GM19035 (cell line): ENCODE results near the gene RGS8.
"Not testable (repeated sequence)": the region's sequence is repeated elsewhere in the genome, so short reads cannot be mapped to it uniquely, and the experiment has no call there.

Experiments
- ATAC-seq: cut with Tn5 transposase; IDR thresholded peaks from one replicate; pipeline ENCODE4 v1.9.1; 2021; ENCODE audit not compliant: unreplicated experiment

RGS8 gene

GRCh38 chr1:182702826-182703524 lies 18.6 kb upstream of the RGS8 start:
- no peak for ATAC-seq

- ATAC-seq, result no peak
Observed at GRCh38 chr1:182700351-182700709, 15.9 kb upstream of the RGS8 start.

GRCh38 chr1:182699393-182700350 lies 15.3 kb upstream of the RGS8 start:
- ATAC-seq, result no peak

GRCh38 chr1:182698971-182699370 lies 14.6 kb upstream of the RGS8 start:
- ATAC-seq, result no peak

- ATAC-seq, result not testable (repeated sequence)
Observed at GRCh38 chr1:182693139-182693538, 8.8 kb upstream of the RGS8 start.

- ATAC-seq, result no peak
Observed at GRCh38 chr1:182690886-182691443, 6.6 kb upstream of the RGS8 start.

GRCh38 chr1:182688436-182689205 lies 4.2 kb upstream of the RGS8 start:
- no peak for ATAC-seq

GRCh38 chr1:182687361-182687760 lies 3.0 kb upstream of the RGS8 start:
- ATAC-seq, result no peak

GRCh38 chr1:182686446-182686845 lies 2.1 kb upstream of the RGS8 start:
- no peak for ATAC-seq

GRCh38 chr1:182685215-182685614 lies 828 bp upstream of the RGS8 start:
- ATAC-seq, result no peak

GRCh38 chr1:182682898-182683501 lies 1.4 kb downstream of the RGS8 start:
- no peak for ATAC-seq

GRCh38 chr1:182682406-182682805 lies 2.0 kb downstream of the RGS8 start:
- ATAC-seq, result no peak

- ATAC-seq, result no peak
Observed at GRCh38 chr1:182681568-182681912, 2.8 kb downstream of the RGS8 start.

GRCh38 chr1:182680901-182681567 lies 3.4 kb downstream of the RGS8 start:
- ATAC-seq, result no peak

- no peak for ATAC-seq
Observed at GRCh38 chr1:182680408-182680807, 4.0 kb downstream of the RGS8 start.

- ATAC-seq, result no peak
Observed at GRCh38 chr1:182679684-182680083, 4.7 kb downstream of the RGS8 start.

- peak; percentile 73 for ATAC-seq
Observed at GRCh38 chr1:182677397-182678098, 6.8 kb downstream of the RGS8 start.

GRCh38 chr1:182676274-182676673 lies 8.1 kb downstream of the RGS8 start:
- ATAC-seq, result no peak

GRCh38 chr1:182674346-182675246 lies 9.8 kb downstream of the RGS8 start:
- no peak for ATAC-seq
